Measurements from ENCODE around the gene BNIPL. TPM values are rescaled to one million over a fixed set of nuclear protein-coding genes. Genes with fewer than 3 reads are reported as not detected.

BNIPL gene
- total RNA-seq, 2 experiments from 2014 or later, result 0.99 to 1.5 TPM

GRCh38 chr1:151061704-151062103 is 25.3 kb downstream of the BNIPL start:
- Mint-ChIP-seq H3K27me3 (no peaks in the 10 kb centered on the region), H3K27ac (no peak overlapping the region), H3K36me3 (ENCODE audit: low read depth) (peaks cover 27% of the 10 kb centered on the region), H3K9me3 (no peaks in the 10 kb centered on the region), H3K4me3 (no peak overlapping the region), H3K4me1 (peaks cover 35% of the 10 kb centered on the region)
- ChIA-PET CTCF (interaction anchor here (1.5 to 2.9 kb wide), 4 partner anchors 9 to 190 kb away, joined by 3 to 15 read pairs (median 10); partner anchors contain the start of gene GABPB2), POLR2A (no interaction called here)
- no peak for DNase-seq

- no peak for DNase-seq
- Mint-ChIP-seq H3K27me3 (no peaks in the 10 kb centered on the region), H3K4me1 (peaks cover 32% of the 10 kb centered on the region), H3K9me3 (no peaks in the 10 kb centered on the region), H3K36me3 (ENCODE audit: low read depth) (peaks cover 16% of the 10 kb centered on the region), H3K27ac (no peak overlapping the region), H3K4me3 (no peak overlapping the region)
- ChIA-PET POLR2A (interaction anchor here (0.6 kb wide), 1 partner anchor 13 kb away, joined by 3 read pairs; no protein-coding TSS in a partner anchor), CTCF (interaction anchor here (1.5 to 2.9 kb wide), 4 partner anchors 8 to 189 kb away, joined by 3 to 15 read pairs (median 6); partner anchors contain the start of gene GABPB2)
Observed at GRCh38 chr1:151062741-151063371, 26.5 kb downstream of the BNIPL start.

- Mint-ChIP-seq H3K36me3 (ENCODE audit: low read depth) (peaks cover 4% of the 10 kb centered on the region), H3K4me1 (peaks cover 37% of the 10 kb centered on the region), H3K9me3 (no peaks in the 10 kb centered on the region), H3K27me3 (no peaks in the 10 kb centered on the region), H3K27ac (no peak overlapping the region), H3K4me3 (no peak overlapping the region)
- ChIA-PET POLR2A (no interaction called here), CTCF (interaction anchor here (1.0 kb wide), 4 partner anchors 18 to 102 kb away, joined by 3 to 5 read pairs (median 4); partner anchors contain the start of genes C1orf56 and MINDY1)
- no peak for DNase-seq
Observed at GRCh38 chr1:151065089-151065645, 28.8 kb downstream of the BNIPL start.

GRCh38 chr1:151067185-151067584 is 30.8 kb downstream of the BNIPL start:
- Mint-ChIP-seq H3K27ac (no peak overlapping the region), H3K4me1 (peaks cover 26% of the 10 kb centered on the region), H3K27me3 (no peaks in the 10 kb centered on the region), H3K36me3 (ENCODE audit: low read depth) (peaks cover 6% of the 10 kb centered on the region), H3K4me3 (no peak overlapping the region), H3K9me3 (no peaks in the 10 kb centered on the region)
- CTCF ChIA-PET, result interaction anchor here (0.6 to 1.9 kb wide), 2 partner anchors 8 to 221 kb away, joined by 3 to 10 read pairs; partner anchors contain the start of gene CDC42SE1
- POLR2A ChIA-PET, result no interaction called here
- no peak for DNase-seq

GRCh38 chr1:151069103-151069486 is 32.7 kb downstream of the BNIPL start:
- peaks cover 13% of the 10 kb centered on the region for H3K36me3 Mint-ChIP-seq (ENCODE audit: low read depth)

GRCh38 chr1:151070474-151071276 is 34.3 kb downstream of the BNIPL start, which contains the start of gene GABPB2:
TSS of gene GABPB2 (plus strand) at chr1:151070761. CDS start at chr1:151088190, 17,429 bp downstream.
- no peaks in the 10 kb centered on the region for H3K9me3 Mint-ChIP-seq
- CTCF ChIA-PET, result interaction anchor here (0.7 to 2.9 kb wide), 27 partner anchors 9 to 713 kb away, joined by 3 to 15 read pairs (median 4); partner anchors contain the start of genes C1orf56, CDC42SE1, MLLT11 and TNFAIP8L2

More at GRCh38 chr1:151069103-151069486, 32.7 kb downstream of the BNIPL start:
- H3K4me1 Mint-ChIP-seq, result peaks cover 29% of the 10 kb centered on the region
- H3K4me3 Mint-ChIP-seq, result peak overlapping the region; percentile 97
- POLR2A ChIA-PET, result no interaction called here
- peak overlapping the region; percentile 99 for H3K27ac Mint-ChIP-seq
- no peak for DNase-seq
- CTCF ChIA-PET, result no interaction called here
- no peaks in the 10 kb centered on the region for H3K9me3 Mint-ChIP-seq
- no peaks in the 10 kb centered on the region for H3K27me3 Mint-ChIP-seq

GRCh38 chr1:151072224-151072623 is 35.8 kb downstream of the BNIPL start:
- Mint-ChIP-seq H3K9me3 (no peaks in the 10 kb centered on the region), H3K4me1 (peaks cover 24% of the 10 kb centered on the region), H3K27ac (peak overlapping the region; percentile 99), H3K27me3 (no peaks in the 10 kb centered on the region), H3K4me3 (peak overlapping the region; percentile 97), H3K36me3 (ENCODE audit: low read depth) (peaks cover 16% of the 10 kb centered on the region)
- ChIA-PET CTCF (interaction anchor here (0.6 to 2.9 kb wide), 10 partner anchors 12 to 180 kb away, joined by 3 to 14 read pairs (median 5); partner anchors contain the start of genes C1orf56 and CDC42SE1), POLR2A (no interaction called here)
- no peak for DNase-seq

More at GRCh38 chr1:151070474-151071276, 34.3 kb downstream of the BNIPL start, which contains the start of gene GABPB2:
- H3K4me3 Mint-ChIP-seq, result peak within 1 kb of the TSS; percentile 97
- H3K4me1 Mint-ChIP-seq, result peaks cover 24% of the 10 kb centered on the region
- peak within 1 kb of the TSS; percentile 99 for H3K27ac Mint-ChIP-seq
- no peaks in the 10 kb centered on the region for H3K27me3 Mint-ChIP-seq
- POLR2A ChIA-PET, result interaction anchor here (0.6 kb wide), 1 partner anchor 707 kb away, joined by 4 read pairs; the partner anchor contains the start of gene RPRD2
- peak; percentile 86 for DNase-seq
- peaks cover 17% of the 10 kb centered on the region for H3K36me3 Mint-ChIP-seq (ENCODE audit: low read depth)

GRCh38 chr1:151085953-151086559 is 49.7 kb downstream of the BNIPL start:
- H3K4me1 Mint-ChIP-seq, result no peaks in the 10 kb centered on the region
- CTCF ChIA-PET, result interaction anchor here (0.7 to 1.5 kb wide), 5 partner anchors 10 to 57 kb away, joined by 3 to 5 read pairs (median 3); no protein-coding TSS in a partner anchor
- POLR2A ChIA-PET, result no interaction called here

More at GRCh38 chr1:151085953-151086559, 49.7 kb downstream of the BNIPL start:
- no peak for DNase-seq
- Mint-ChIP-seq H3K27ac (no peak overlapping the region), H3K27me3 (no peaks in the 10 kb centered on the region), H3K36me3 (ENCODE audit: low read depth) (peaks cover 4% of the 10 kb centered on the region), H3K9me3 (no peaks in the 10 kb centered on the region), H3K4me3 (no peak overlapping the region)

Other genes starting within 250 kb of the BNIPL start
- 1 to 10 TPM; 5.1 to 5.8 TPM for gene CTSK, start 228.3 kb upstream of the BNIPL start, total RNA-seq
- gene ARNT, start 160.0 kb upstream of the BNIPL start, total RNA-seq, result 10 to 100 TPM; 38.6 to 40.5 TPM
- not detected for gene CTXND2, start 149.4 kb upstream of the BNIPL start, total RNA-seq
- gene SETDB1, start 110.2 kb upstream of the BNIPL start, total RNA-seq, result 10 to 100 TPM; 51.1 to 58.1 TPM
- 100 to 1,000 TPM; 173 to 192 TPM for gene CERS2, start 61.8 kb upstream of the BNIPL start, total RNA-seq
- under 1 TPM in 1 of 2 experiments, not detected in 1; 0.10 TPM for gene ANXA9, start 54.3 kb upstream of the BNIPL start, total RNA-seq
- gene MINDY1, start 29.7 kb upstream of the BNIPL start, total RNA-seq, result 10 to 100 TPM; 23.9 to 24.3 TPM
- gene PRUNE1, start 28.1 kb upstream of the BNIPL start, total RNA-seq, result 10 to 100 TPM; 18.8 to 19.1 TPM
- gene C1orf56, start 11.2 kb downstream of the BNIPL start, total RNA-seq, result 1 to 10 TPM in 1 of 2 experiments, under 1 TPM in 1; 0.62 to 1.3 TPM
- gene CDC42SE1, start 23.0 kb downstream of the BNIPL start, total RNA-seq, result 100 to 1,000 TPM; 350 to 360 TPM
- 1 to 10 TPM; 3.6 to 4.7 TPM for gene MLLT11, start 23.8 kb downstream of the BNIPL start, total RNA-seq
- 10 to 100 TPM; 28.1 to 30.9 TPM for gene GABPB2, start 34.2 kb downstream of the BNIPL start, total RNA-seq
- 1 to 10 TPM; 3.8 TPM for gene SEMA6C, start 110.0 kb downstream of the BNIPL start, total RNA-seq
- 10 to 100 TPM; 33.7 to 38.4 TPM for gene TNFAIP8L2, start 120.1 kb downstream of the BNIPL start, total RNA-seq
- 1 to 10 TPM; 4.0 to 4.9 TPM for gene LYSMD1, start 129.3 kb downstream of the BNIPL start, total RNA-seq
- 10 to 100 TPM; 63.7 to 70.9 TPM for gene SCNM1, start 129.6 kb downstream of the BNIPL start, total RNA-seq
- 1 to 10 TPM; 2.0 to 2.7 TPM for gene TMOD4, start 139.4 kb downstream of the BNIPL start, total RNA-seq
- 10 to 100 TPM; 77.1 to 79.6 TPM for gene VPS72, start 153.6 kb downstream of the BNIPL start, total RNA-seq
- gene PIP5K1A, start 162.0 kb downstream of the BNIPL start, total RNA-seq, result 10 to 100 TPM; 61.6 to 63.4 TPM
- gene PSMD4, start 218.1 kb downstream of the BNIPL start, total RNA-seq, result 100 to 1,000 TPM; 170 to 190 TPM
- 10 to 100 TPM; 27.4 to 27.7 TPM for gene ZNF687, start 245.7 kb downstream of the BNIPL start, total RNA-seq

All from activated CD4-positive, alpha-beta T cell treated with anti-CD3 and anti-CD28 coated beads, Interleukin-2, amount 10 ng/mL, durations not matched to agents 7 days and 5 days (primary cell).